ENCODE data around the gene B4GALNT2.

DNA sequence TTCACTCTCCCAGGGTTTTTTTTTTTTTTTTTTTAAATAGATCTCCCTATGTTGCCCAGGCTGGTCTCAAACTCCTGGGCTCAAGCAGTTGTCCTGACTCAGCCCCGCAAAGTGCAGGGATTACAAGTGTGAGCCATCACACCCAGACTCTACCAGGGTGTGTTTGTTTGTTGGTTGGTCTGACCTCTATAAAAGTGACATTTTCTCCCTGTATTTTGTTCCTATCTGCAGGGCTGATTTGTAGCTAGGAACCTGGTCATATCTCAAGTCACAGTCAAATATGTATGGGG lies 46.3 kb upstream of the B4GALNT2 start:
- TF ChIP-seq, protein P1, sequence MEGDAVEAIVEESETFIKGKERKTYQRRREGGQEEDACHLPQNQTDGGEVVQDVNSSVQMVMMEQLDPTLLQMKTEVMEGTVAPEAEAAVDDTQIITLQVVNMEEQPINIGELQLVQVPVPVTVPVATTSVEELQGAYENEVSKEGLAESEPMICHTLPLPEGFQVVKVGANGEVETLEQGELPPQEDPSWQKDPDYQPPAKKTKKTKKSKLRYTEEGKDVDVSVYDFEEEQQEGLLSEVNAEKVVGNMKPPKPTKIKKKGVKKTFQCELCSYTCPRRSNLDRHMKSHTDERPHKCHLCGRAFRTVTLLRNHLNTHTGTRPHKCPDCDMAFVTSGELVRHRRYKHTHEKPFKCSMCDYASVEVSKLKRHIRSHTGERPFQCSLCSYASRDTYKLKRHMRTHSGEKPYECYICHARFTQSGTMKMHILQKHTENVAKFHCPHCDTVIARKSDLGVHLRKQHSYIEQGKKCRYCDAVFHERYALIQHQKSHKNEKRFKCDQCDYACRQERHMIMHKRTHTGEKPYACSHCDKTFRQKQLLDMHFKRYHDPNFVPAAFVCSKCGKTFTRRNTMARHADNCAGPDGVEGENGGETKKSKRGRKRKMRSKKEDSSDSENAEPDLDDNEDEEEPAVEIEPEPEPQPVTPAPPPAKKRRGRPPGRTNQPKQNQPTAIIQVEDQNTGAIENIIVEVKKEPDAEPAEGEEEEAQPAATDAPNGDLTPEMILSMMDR (IDR thresholded peaks at IDR 0.05) = no peak
- TF ChIP-seq POLR2AphosphoS5 (IDR thresholded peaks at IDR 0.05) = no peak
- no peak for TF ChIP-seq POLR2A (IDR thresholded peaks at IDR 0.05)
